Osteoblast (primary cell): Measurements from ENCODE around the gene DLG3. TPM values are rescaled to one million over a fixed set of nuclear protein-coding genes. Genes with fewer than 3 reads are reported as not detected.
A peak's percentile ranks its signal among the peaks of the same experiment; 100 is the strongest.

Experiments
- DNase-seq: peaks from one replicate; pipeline ENCODE4 v3.0.0; 2011; ENCODE audit warnings: low spot score, mixed read lengths; ENCODE audit not compliant: insufficient read length; ENCODE audit errors: missing footprints
- H2AFZ ChIP-seq: 2 replicates; pipeline ENCODE4 v1.6.0; 2011; ENCODE audit warnings: mild to moderate bottlenecking, low read length
- H3K27ac ChIP-seq: 2 replicates; pipeline ENCODE4 v1.5.1; 2011; ENCODE audit warnings: mild to moderate bottlenecking, low read depth, low read length, moderate library complexity
- H3K27me3 ChIP-seq: 2 replicates; pipeline ENCODE4 v1.6.0; 2012; ENCODE audit warnings: mild to moderate bottlenecking, control low read depth, inconsistent platforms, low read length, moderate library complexity; ENCODE audit not compliant: insufficient read depth
- H3K36me3 ChIP-seq: 2 replicates; pipeline ENCODE4 v1.5.1; 2011; ENCODE audit warnings: mild to moderate bottlenecking, low read length, control low read depth, moderate library complexity; ENCODE audit not compliant: insufficient read depth
- H3K4me1 ChIP-seq: 2 replicates; pipeline ENCODE4 v1.5.1; 2011; ENCODE audit warnings: mild to moderate bottlenecking, low read length, control low read depth, moderate library complexity; ENCODE audit not compliant: insufficient read depth
- H3K4me2 ChIP-seq: 2 replicates; pipeline ENCODE4 v1.6.0; 2011; ENCODE audit warnings: mild to moderate bottlenecking, low read length; ENCODE audit not compliant: insufficient read depth
- H3K4me3 ChIP-seq: fragments of 200-600 bp; sonication (generic); 3 replicates; pipeline ENCODE4 v1.5.1; 2012; ENCODE audit warnings: mild to moderate bottlenecking, low read length, inconsistent platforms; ENCODE audit not compliant: insufficient read depth
- H3K79me2 ChIP-seq: 2 replicates; pipeline ENCODE4 v1.6.0; 2012; ENCODE audit warnings: mild to moderate bottlenecking, low read length, control low read depth, inconsistent platforms; ENCODE audit not compliant: insufficient read depth
- H3K9me3 ChIP-seq: 2 replicates; pipeline ENCODE4 v1.5.1; 2011; ENCODE audit warnings: low read depth, low read length, control low read depth
- H4K20me1 ChIP-seq: 2 replicates; pipeline ENCODE4 v1.6.0; 2012; ENCODE audit warnings: mild to moderate bottlenecking, low read length, control low read depth; ENCODE audit not compliant: insufficient read depth
- CTCF ChIP-seq: IDR thresholded peaks from 2 replicates; pipeline ENCODE4 v1.5.1; 2011; ENCODE audit warnings: mild to moderate bottlenecking, low read depth, low read length, moderate library complexity; ENCODE audit errors: extremely low read depth
- total RNA-seq: library from RNA; depleted of rRNA; stranded (reverse); fragments of >200 nt; gene quantifications from 2 replicates; pipeline ENCODE4 v1.2.3, GENCODE V29; 2012

Gene DLG3
- total RNA-seq, 1 donor = 8.0 TPM

DNA sequence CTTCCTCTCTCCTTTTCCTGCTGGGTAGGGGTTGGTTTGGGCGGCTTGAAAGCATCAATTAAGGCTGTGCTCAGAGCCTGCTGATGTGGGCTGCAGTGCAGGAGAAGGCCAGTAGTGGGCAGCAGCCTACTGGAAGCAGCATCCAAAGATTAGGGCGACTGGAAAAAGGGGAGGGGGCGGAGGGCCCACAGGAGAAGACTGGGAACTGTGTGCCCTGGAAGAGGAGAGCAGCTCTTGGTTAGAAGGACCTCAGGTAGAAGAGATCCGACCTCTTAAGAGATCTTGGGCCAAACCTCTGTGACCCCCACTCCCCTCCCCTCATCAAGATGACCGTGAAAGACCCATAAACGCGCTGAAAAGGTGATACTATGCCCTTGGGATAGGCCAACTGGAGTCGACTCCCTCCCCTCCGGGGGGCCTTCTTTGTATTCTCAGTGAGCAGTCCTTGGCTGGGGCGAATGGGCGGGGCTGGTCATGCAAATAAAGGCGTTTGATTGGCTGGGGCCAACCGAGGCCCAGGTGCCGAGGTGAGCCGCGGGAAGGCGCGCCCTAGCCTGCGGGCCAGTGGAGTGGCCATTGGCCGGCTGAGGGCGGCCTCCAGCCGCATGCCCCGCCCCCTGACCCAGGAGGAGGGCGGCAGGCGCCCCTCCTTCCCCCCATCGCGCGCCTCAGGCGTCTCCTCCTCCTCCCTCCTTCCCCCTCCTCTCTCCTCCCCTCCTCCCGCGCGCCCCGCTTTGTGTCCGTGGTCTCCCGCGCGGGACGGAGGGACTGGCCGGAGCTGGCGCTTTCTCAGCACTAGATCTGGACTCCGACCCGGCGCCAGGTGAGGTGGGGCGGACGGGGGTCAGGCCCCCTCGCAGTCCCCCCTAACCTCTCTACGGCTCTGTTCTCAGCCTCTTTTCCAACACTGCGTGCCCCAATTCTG is 10.1 kb downstream of the DLG3 start:
- peaks cover 4% of the 10 kb centered on the region for H3K4me1 ChIP-seq
- peak overlapping the region; percentile 70 for H3K4me3 ChIP-seq
- H2AFZ ChIP-seq = peak overlapping the region; percentile 69
- no peak overlapping the region for H3K27ac ChIP-seq
- peak overlapping the region; percentile 92 for H3K4me2 ChIP-seq
- no peaks in the 10 kb centered on the region for H3K9me3 ChIP-seq
- H3K36me3 ChIP-seq = no peaks in the 10 kb centered on the region
- peak; percentile 94 for DNase-seq
- peaks cover 2% of the 10 kb centered on the region for H4K20me1 ChIP-seq
- no peaks in the 10 kb centered on the region for H3K27me3 ChIP-seq
- TF ChIP-seq CTCF = peak; percentile 92
- H3K79me2 ChIP-seq = no peaks in the 10 kb centered on the region

GRCh38 chrX:70455366-70456202 is 10.9 kb downstream of the DLG3 start:
- peak overlapping the region; percentile 2 for H2AFZ ChIP-seq
- no peak overlapping the region for H3K27ac ChIP-seq
- peak overlapping the region; percentile 92 for H3K4me2 ChIP-seq
- DNase-seq = peak; percentile 83
- H3K4me1 ChIP-seq = peaks cover 4% of the 10 kb centered on the region
- H3K36me3 ChIP-seq = no peaks in the 10 kb centered on the region
- H3K79me2 ChIP-seq = no peaks in the 10 kb centered on the region
- H4K20me1 ChIP-seq = peaks cover 2% of the 10 kb centered on the region
- TF ChIP-seq CTCF = no peak
- no peaks in the 10 kb centered on the region for H3K9me3 ChIP-seq
- peak overlapping the region; percentile 70 for H3K4me3 ChIP-seq
- no peaks in the 10 kb centered on the region for H3K27me3 ChIP-seq

- H3K27ac ChIP-seq = no peak overlapping the region
- H3K4me2 ChIP-seq = no peak overlapping the region
- no peaks in the 10 kb centered on the region for H3K9me3 ChIP-seq
Measured at GRCh38 chrX:70456256-70456655, 11.6 kb downstream of the DLG3 start.

More at GRCh38 chrX:70456256-70456655, 11.6 kb downstream of the DLG3 start:
- TF ChIP-seq CTCF = no peak
- Histone ChIP-seq H3K4me1 (peaks cover 4% of the 10 kb centered on the region), H2AFZ (no peak overlapping the region), H3K27me3 (no peaks in the 10 kb centered on the region), H3K4me3 (no peak overlapping the region), H3K36me3 (no peaks in the 10 kb centered on the region), H3K79me2 (no peaks in the 10 kb centered on the region), H4K20me1 (peaks cover 2% of the 10 kb centered on the region)
- peak; percentile 46 for DNase-seq
